MCF 10A (cell line): ENCODE data around the gene RNF144B. TPM values are rescaled to one million over a fixed set of nuclear protein-coding genes. Genes with fewer than 3 reads are reported as not detected.

Experiments used
- BruUV-seq: library from RNA; stranded (reverse); fragments of 400-500 nt; replicated peaks from 2 replicates; lab custom pipeline; 2021; lab: Mats Ljungman, UMichigan
- CTCF ChIA-PET: fragments of 300-600 bp; sonication (Branson Sonifier 250); formaldehyde crosslinking; extraction: SDS; loops from one replicate; lab custom pipeline; 2021; ENCODE audit warnings: antibody characterized with exemption, inconsistent platforms; lab: Yijun Ruan, JAX
- POLR2A ChIA-PET: fragments of 300-600, 350-650 bp; sonication (Branson Sonifier 250); formaldehyde crosslinking; extraction: SDS; loops from one replicate; lab custom pipeline; 2020; ENCODE audit warnings: antibody characterized with exemption, inconsistent platforms; lab: Yijun Ruan, JAX
- DNase-seq: peaks from one replicate; pipeline ENCODE4 v3.0.0-alpha.2; 2018; ENCODE audit not compliant: unreplicated experiment
- H3K27ac Mint-ChIP-seq: one replicate; pipeline ENCODE4 v1.8.0; 2022; ENCODE audit warnings: mild to moderate bottlenecking, low read depth, mixed read lengths; ENCODE audit not compliant: unreplicated experiment
- H3K27me3 Mint-ChIP-seq: one replicate; pipeline ENCODE4 v1.8.0; 2022; ENCODE audit warnings: mixed read lengths; ENCODE audit not compliant: insufficient read depth, unreplicated experiment
- H3K36me3 Mint-ChIP-seq: one replicate; pipeline ENCODE4 v1.8.0; 2022; ENCODE audit warnings: mild to moderate bottlenecking, moderate library complexity, mixed read lengths; ENCODE audit not compliant: insufficient read depth, unreplicated experiment
- H3K4me1 Mint-ChIP-seq: one replicate; pipeline ENCODE4 v1.8.0; 2022; ENCODE audit warnings: mixed read lengths; ENCODE audit not compliant: insufficient read depth, unreplicated experiment
- H3K4me3 Mint-ChIP-seq: one replicate; pipeline ENCODE4 v1.8.0; 2022; ENCODE audit warnings: mild to moderate bottlenecking, moderate library complexity, mixed read lengths; ENCODE audit not compliant: unreplicated experiment
- H3K9me3 Mint-ChIP-seq: one replicate; pipeline ENCODE4 v1.8.0; 2022; ENCODE audit warnings: mixed read lengths; ENCODE audit not compliant: unreplicated experiment
- intact Hi-C: fragments of 100-400 bp; cut with micrococcal nuclease; formaldehyde crosslinking; loops from 2 replicates; pipeline ENCODE4 v1.14.1; 2022
- total RNA-seq: library from RNA; stranded (reverse); gene quantifications from 2 replicates; pipeline ENCODE4 v1.2.3, GENCODE V29; 2022
- TF ChIP-seq, protein P1 (sequence below): fragments of 200-600 bp; IDR thresholded peaks from one replicate; pipeline ENCODE4 v1.8.0; 2022; ENCODE audit warnings: antibody characterized with exemption, mild to moderate bottlenecking; ENCODE audit not compliant: unreplicated experiment

RNF144B gene
- total RNA-seq, 1 experiment from 2014 or later = 57.9 TPM

DNA sequence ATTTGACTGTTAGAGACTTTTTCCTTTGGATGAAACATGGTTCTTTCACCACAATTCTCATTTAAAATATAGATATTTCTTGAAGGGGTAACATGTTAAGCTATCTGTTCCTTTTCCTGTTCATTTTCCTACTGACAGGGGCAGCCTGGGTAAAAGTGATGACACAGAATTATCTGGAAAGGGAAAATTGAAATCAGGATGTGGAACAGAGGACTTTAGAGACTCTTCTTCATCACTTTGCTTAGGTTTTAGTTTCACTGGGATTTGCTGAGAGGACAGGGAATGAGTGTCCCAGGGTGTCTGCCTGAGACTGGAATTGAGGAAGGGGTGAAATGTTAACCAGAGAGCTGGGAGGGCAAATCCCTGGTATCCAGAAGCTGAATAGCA is 116.0 kb downstream of the RNF144B start:
- Mint-ChIP-seq H3K27ac (peak overlapping the region; percentile 43), H3K36me3 (no peaks in the 10 kb centered on the region), H3K27me3 (no peaks in the 10 kb centered on the region), H3K4me3 (no peak overlapping the region), H3K9me3 (no peaks in the 10 kb centered on the region), H3K4me1 (peaks cover 21% of the 10 kb centered on the region)
- no TSS peak for BruUV-seq
- TF ChIP-seq, protein P1, sequence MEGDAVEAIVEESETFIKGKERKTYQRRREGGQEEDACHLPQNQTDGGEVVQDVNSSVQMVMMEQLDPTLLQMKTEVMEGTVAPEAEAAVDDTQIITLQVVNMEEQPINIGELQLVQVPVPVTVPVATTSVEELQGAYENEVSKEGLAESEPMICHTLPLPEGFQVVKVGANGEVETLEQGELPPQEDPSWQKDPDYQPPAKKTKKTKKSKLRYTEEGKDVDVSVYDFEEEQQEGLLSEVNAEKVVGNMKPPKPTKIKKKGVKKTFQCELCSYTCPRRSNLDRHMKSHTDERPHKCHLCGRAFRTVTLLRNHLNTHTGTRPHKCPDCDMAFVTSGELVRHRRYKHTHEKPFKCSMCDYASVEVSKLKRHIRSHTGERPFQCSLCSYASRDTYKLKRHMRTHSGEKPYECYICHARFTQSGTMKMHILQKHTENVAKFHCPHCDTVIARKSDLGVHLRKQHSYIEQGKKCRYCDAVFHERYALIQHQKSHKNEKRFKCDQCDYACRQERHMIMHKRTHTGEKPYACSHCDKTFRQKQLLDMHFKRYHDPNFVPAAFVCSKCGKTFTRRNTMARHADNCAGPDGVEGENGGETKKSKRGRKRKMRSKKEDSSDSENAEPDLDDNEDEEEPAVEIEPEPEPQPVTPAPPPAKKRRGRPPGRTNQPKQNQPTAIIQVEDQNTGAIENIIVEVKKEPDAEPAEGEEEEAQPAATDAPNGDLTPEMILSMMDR = no peak
- ChIA-PET POLR2A (interaction anchor here (0.8 to 3.8 kb wide), 13 partner anchors 15 to 638 kb away, joined by 3 to 31 read pairs (median 4); partner anchors contain the start of gene RNF144B), CTCF (interaction anchor here (0.6 to 9.5 kb wide), 47 partner anchors 8 to 1352 kb away, joined by 3 to 270 read pairs (median 4); partner anchors contain the start of gene RNF144B)
- intact Hi-C loops = loop anchor here (5.0 to 10.0 kb wide), 3 partner anchors 161 to 918 kb away; no protein-coding TSS in a partner anchor
- DNase-seq = no peak

DNA sequence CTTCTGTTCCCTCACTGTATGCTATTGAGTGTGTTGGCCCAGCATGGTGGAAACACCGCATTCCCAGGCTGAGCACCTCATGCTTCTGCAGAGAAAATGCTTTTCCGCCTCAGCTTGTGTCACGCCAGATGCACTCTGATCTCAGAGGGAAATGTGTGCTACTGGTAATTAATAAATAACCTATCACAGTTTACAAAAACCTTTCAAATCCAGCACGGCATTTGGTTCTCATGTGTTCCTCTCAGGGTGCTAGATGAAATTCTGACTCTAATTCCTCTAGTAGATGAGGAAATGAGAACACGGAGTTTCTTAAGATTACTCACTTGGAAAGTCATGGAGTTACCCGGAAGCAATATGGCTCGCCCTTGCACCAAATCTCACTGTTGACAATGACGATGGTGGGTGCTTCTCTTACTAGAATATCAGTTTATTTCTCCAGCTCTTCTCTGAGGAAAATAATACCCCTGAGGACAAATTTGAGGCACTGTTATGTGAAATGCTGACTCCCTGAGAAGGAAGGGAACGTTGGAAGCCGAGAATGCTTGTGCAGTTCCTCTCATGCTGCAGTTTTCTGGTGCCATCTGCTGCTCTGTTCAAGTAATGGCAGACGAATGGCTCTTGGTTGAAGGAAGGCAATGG is 116.6 kb downstream of the RNF144B start:
- intact Hi-C loops = loop anchor here (1.0 to 10.0 kb wide), 6 partner anchors 116 to 919 kb away; partner anchors contain the start of genes DEK and RNF144B
- Mint-ChIP-seq H3K27me3 (no peaks in the 10 kb centered on the region), H3K27ac (peak overlapping the region; percentile 43), H3K36me3 (no peaks in the 10 kb centered on the region), H3K9me3 (no peaks in the 10 kb centered on the region), H3K4me1 (peaks cover 21% of the 10 kb centered on the region), H3K4me3 (peak overlapping the region; percentile 56)
- ChIA-PET CTCF (interaction anchor here (0.6 to 9.5 kb wide), 47 partner anchors 9 to 1352 kb away, joined by 3 to 270 read pairs (median 4); partner anchors contain the start of gene RNF144B), POLR2A (interaction anchor here (0.8 to 3.8 kb wide), 13 partner anchors 15 to 639 kb away, joined by 3 to 31 read pairs (median 4); partner anchors contain the start of gene RNF144B)
- no TSS peak for BruUV-seq
- TF ChIP-seq, protein P1 = peak; percentile 93
- peak; percentile 87 for DNase-seq

DNA sequence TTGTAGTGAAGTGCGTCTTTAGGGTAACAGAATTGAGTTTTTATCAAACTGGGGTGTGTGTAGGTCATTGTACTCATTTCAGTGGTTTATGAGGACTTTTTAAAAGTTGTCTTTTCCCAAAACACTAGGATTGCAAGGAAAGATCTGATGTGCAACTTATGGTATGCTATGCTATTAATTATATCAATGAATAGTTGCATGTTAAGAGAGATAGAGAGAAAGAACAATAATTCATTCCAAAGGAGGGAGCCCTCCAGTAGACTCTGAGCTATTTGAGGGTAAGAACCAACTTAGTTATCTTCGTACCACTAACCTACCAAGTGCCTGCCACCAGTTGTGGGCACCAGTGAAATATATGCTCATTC is 117.1 kb downstream of the RNF144B start:
- Mint-ChIP-seq H3K27me3 (no peaks in the 10 kb centered on the region), H3K27ac (peak overlapping the region; percentile 43), H3K36me3 (no peaks in the 10 kb centered on the region), H3K9me3 (no peaks in the 10 kb centered on the region), H3K4me3 (no peak overlapping the region), H3K4me1 (peaks cover 21% of the 10 kb centered on the region)
- intact Hi-C loops = loop anchor here (1.0 to 10.0 kb wide), 6 partner anchors 117 to 919 kb away; partner anchors contain the start of genes DEK and RNF144B
- ChIA-PET CTCF (interaction anchor here (0.6 to 9.5 kb wide), 28 partner anchors 9 to 1294 kb away, joined by 3 to 270 read pairs (median 5); partner anchors contain the start of gene RNF144B), POLR2A (interaction anchor here (0.9 to 3.8 kb wide), 8 partner anchors 16 to 639 kb away, joined by 3 to 31 read pairs (median 4); partner anchors contain the start of gene RNF144B)
- BruUV-seq = no TSS peak
- no peak for DNase-seq
- TF ChIP-seq, protein P1 = no peak
